HepG2 (cell line): ENCODE results near the gene DNAAF3. TPM values are rescaled to one million over a fixed set of nuclear protein-coding genes. Genes with fewer than 3 reads are reported as not detected.

Source experiments
- HMGA1 ChIP-seq: sonication (generic); formaldehyde crosslinking; conservative IDR thresholded peaks from 2 replicates; pipeline ENCODE4 v1.4.0; 2020; ENCODE audit warnings: missing genetic modification reagents
- NRL ChIP-seq: sonication (generic); formaldehyde crosslinking; IDR thresholded peaks from 2 replicates; pipeline ENCODE4 v1.5.0; 2020; ENCODE audit warnings: missing genetic modification reagents, mild to moderate bottlenecking, moderate library complexity, borderline replicate concordance
- PITX1 ChIP-seq: sonication (generic); formaldehyde crosslinking; IDR thresholded peaks from 2 replicates; pipeline ENCODE4 v1.5.1; 2020; ENCODE audit warnings: mild to moderate bottlenecking, missing genetic modification reagents
- RFX5 ChIP-seq: IDR thresholded peaks from 2 replicates; pipeline ENCODE4 v1.6.1; 2011; ENCODE audit warnings: low read depth, low read length, improper control_type of control experiment
- SAP130 ChIP-seq: IDR thresholded peaks from 2 replicates; pipeline ENCODE4 v1.6.1; 2016; ENCODE audit warnings: low read depth
- TAF15 ChIP-seq: fragments of 200-400 bp; formaldehyde crosslinking; IDR thresholded peaks from one replicate; pipeline ENCODE4 v1.6.1; 2018; ENCODE audit warnings: mild to moderate bottlenecking, low read depth, low read length; ENCODE audit not compliant: poor library complexity, severe bottlenecking
- THAP11 ChIP-seq: IDR thresholded peaks from 2 replicates; pipeline ENCODE4 v1.6.1; 2016; ENCODE audit warnings: missing biosample characterization, missing genetic modification reagents
- TSC22D2 ChIP-seq: sonication (generic); formaldehyde crosslinking; IDR thresholded peaks from 2 replicates; pipeline ENCODE4 v1.5.1; 2020; ENCODE audit warnings: missing genetic modification reagents, mild to moderate bottlenecking, borderline replicate concordance
- ZFP36L1 ChIP-seq: sonication (generic); formaldehyde crosslinking; IDR thresholded peaks from 2 replicates; pipeline ENCODE4 v1.8.0; 2022; ENCODE audit warnings: mild to moderate bottlenecking, missing genetic modification reagents, moderate library complexity
- ZIK1 ChIP-seq: sonication (generic); formaldehyde crosslinking; IDR thresholded peaks from 2 replicates; pipeline ENCODE4 v1.5.0; 2020; ENCODE audit warnings: mild to moderate bottlenecking, low read depth, missing genetic modification reagents, borderline replicate concordance
- ZNF331 ChIP-seq: sonication (generic); formaldehyde crosslinking; IDR thresholded peaks from 2 replicates; pipeline ENCODE4 v1.4.0; 2020; ENCODE audit warnings: missing genetic modification reagents
- ZNF512B ChIP-seq: sonication (generic); formaldehyde crosslinking; IDR thresholded peaks from 2 replicates; pipeline ENCODE4 v1.5.1; 2020; ENCODE audit warnings: missing genetic modification reagents, mild to moderate bottlenecking, borderline replicate concordance
- ZNF605 ChIP-seq: sonication (generic); formaldehyde crosslinking; IDR thresholded peaks from 2 replicates; pipeline ENCODE4 v1.8.0; 2022; ENCODE audit warnings: mild to moderate bottlenecking, missing genetic modification reagents
- ZNF790 ChIP-seq: sonication (generic); formaldehyde crosslinking; IDR thresholded peaks from 2 replicates; pipeline ENCODE4 v1.8.0; 2022; ENCODE audit warnings: missing genetic modification reagents, mild to moderate bottlenecking, borderline replicate concordance
- polyA plus RNA-seq, 8 experiments: library from polyadenylated mRNA; depleted of rRNA in 3 of 8; stranded (reverse) in 7 of 8; unstranded in 1 of 8; fragments of >200 nt; fragmentation: Illumina TruSeq in 4 of 8; extraction: Trizol in 4 of 8; gene quantifications; 2 replicates each; pipeline versions ENCODE4 v1.2.1 to v1.2.3, GENCODE V29; 2011 to 2016; ENCODE audit warnings: low read depth in 4 of 8, missing spikeins in 1 of 8, mixed read lengths in 1 of 8; ENCODE audit not compliant: insufficient read depth in 1 of 8
- total RNA-seq, 5 experiments: library from RNA; depleted of rRNA; stranded (reverse); fragments of >200 nt; fragmentation: Illumina TruSeq; extraction: Trizol; gene quantifications; 2 replicates each; pipeline ENCODE4 v1.2.3, GENCODE V29; 2016; ENCODE audit warnings: low read depth in 1 of 5
- TF ChIP-seq, protein P1 (sequence below): sonication (generic); formaldehyde crosslinking; conservative IDR thresholded peaks from 2 replicates; pipeline ENCODE4 v1.8.1; 2023; ENCODE audit warnings: missing genetic modification reagents
- TF ChIP-seq, protein P2 (sequence below): sonication (generic); formaldehyde crosslinking; IDR thresholded peaks from 2 replicates; pipeline ENCODE4 v1.5.0; 2020; ENCODE audit warnings: mild to moderate bottlenecking, missing genetic modification reagents, borderline replicate concordance

The DNAAF3 gene
- total and polyA plus RNA-seq, 2 of the 13 experiments (the other 11 are each of a cell fraction or from before 2014, with no cell fraction given) = 0.30 to 0.40 TPM

- TF ChIP-seq TAF15 (no peak), SAP130 (CRISPR knock-in tag) (peak; percentile 47; the same call in 1 of the 2 replicates), TSC22D2 (CRISPR knock-in tag) (no peak), ZNF331 (no peak), NRL (CRISPR knock-in tag) (0 out of 2 replicates have a peak, but pooled peaks have one; percentile 11), ZNF512B (CRISPR knock-in tag) (no peak), PITX1 (peak; percentile 35; the same call in 1 of the 2 replicates), ZIK1 (CRISPR knock-in tag) (no peak), ZNF605 (CRISPR knock-in tag) (no peak), HMGA1 (CRISPR knock-in tag) (no peak), ZNF790 (CRISPR knock-in tag) (no peak), ZFP36L1 (CRISPR knock-in tag) (no peak), THAP11 (no peak; the same call in 1 of the 2 replicates), RFX5 (no peak)
- TF ChIP-seq, protein P1, sequence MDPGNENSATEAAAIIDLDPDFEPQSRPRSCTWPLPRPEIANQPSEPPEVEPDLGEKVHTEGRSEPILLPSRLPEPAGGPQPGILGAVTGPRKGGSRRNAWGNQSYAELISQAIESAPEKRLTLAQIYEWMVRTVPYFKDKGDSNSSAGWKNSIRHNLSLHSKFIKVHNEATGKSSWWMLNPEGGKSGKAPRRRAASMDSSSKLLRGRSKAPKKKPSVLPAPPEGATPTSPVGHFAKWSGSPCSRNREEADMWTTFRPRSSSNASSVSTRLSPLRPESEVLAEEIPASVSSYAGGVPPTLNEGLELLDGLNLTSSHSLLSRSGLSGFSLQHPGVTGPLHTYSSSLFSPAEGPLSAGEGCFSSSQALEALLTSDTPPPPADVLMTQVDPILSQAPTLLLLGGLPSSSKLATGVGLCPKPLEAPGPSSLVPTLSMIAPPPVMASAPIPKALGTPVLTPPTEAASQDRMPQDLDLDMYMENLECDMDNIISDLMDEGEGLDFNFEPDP (CRISPR knock-in tag) = no peak
- TF ChIP-seq, protein P2, sequence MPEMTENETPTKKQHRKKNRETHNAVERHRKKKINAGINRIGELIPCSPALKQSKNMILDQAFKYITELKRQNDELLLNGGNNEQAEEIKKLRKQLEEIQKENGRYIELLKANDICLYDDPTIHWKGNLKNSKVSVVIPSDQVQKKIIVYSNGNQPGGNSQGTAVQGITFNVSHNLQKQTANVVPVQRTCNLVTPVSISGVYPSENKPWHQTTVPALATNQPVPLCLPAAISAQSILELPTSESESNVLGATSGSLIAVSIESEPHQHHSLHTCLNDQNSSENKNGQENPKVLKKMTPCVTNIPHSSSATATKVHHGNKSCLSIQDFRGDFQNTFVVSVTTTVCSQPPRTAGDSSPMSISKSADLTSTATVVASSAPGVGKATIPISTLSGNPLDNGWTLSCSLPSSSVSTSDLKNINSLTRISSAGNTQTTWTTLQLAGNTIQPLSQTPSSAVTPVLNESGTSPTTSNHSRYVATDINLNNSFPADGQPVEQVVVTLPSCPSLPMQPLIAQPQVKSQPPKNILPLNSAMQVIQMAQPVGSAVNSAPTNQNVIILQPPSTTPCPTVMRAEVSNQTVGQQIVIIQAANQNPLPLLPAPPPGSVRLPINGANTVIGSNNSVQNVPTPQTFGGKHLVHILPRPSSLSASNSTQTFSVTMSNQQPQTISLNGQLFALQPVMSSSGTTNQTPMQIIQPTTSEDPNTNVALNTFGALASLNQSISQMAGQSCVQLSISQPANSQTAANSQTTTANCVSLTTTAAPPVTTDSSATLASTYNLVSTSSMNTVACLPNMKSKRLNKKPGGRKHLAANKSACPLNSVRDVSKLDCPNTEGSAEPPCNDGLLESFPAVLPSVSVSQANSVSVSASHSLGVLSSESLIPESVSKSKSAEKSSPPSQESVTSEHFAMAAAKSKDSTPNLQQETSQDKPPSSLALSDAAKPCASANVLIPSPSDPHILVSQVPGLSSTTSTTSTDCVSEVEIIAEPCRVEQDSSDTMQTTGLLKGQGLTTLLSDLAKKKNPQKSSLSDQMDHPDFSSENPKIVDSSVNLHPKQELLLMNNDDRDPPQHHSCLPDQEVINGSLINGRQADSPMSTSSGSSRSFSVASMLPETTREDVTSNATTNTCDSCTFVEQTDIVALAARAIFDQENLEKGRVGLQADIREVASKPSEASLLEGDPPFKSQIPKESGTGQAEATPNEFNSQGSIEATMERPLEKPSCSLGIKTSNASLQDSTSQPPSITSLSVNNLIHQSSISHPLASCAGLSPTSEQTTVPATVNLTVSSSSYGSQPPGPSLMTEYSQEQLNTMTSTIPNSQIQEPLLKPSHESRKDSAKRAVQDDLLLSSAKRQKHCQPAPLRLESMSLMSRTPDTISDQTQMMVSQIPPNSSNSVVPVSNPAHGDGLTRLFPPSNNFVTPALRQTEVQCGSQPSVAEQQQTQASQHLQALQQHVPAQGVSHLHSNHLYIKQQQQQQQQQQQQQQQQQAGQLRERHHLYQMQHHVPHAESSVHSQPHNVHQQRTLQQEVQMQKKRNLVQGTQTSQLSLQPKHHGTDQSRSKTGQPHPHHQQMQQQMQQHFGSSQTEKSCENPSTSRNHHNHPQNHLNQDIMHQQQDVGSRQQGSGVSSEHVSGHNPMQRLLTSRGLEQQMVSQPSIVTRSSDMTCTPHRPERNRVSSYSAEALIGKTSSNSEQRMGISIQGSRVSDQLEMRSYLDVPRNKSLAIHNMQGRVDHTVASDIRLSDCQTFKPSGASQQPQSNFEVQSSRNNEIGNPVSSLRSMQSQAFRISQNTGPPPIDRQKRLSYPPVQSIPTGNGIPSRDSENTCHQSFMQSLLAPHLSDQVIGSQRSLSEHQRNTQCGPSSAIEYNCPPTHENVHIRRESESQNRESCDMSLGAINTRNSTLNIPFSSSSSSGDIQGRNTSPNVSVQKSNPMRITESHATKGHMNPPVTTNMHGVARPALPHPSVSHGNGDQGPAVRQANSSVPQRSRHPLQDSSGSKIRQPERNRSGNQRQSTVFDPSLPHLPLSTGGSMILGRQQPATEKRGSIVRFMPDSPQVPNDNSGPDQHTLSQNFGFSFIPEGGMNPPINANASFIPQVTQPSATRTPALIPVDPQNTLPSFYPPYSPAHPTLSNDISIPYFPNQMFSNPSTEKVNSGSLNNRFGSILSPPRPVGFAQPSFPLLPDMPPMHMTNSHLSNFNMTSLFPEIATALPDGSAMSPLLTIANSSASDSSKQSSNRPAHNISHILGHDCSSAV (CRISPR knock-in tag) = no peak
Measured at GRCh38 chr19:55116232-55116858, 50.1 kb downstream of the DNAAF3 start (continued).
